GM12878 (cell line): ENCODE data around the gene PLS1. TPM values are rescaled to one million over a fixed set of nuclear protein-coding genes. Genes with fewer than 3 reads are reported as not detected.
"Not testable (repeated sequence)": the region's sequence is repeated elsewhere in the genome, so short reads cannot be mapped to it uniquely, and the experiment has no call there.

ENCODE experiments used
- ATAC-seq: fragments of 200-7000 bp; cut with Tn5 transposase; 3 replicates; pipeline ENCODE4 v1.9.1; 2020; ENCODE audit warnings: mild to moderate bottlenecking, moderate library complexity
- BruUV-seq: library from RNA; stranded (reverse); fragments of 400-500 nt; replicated peaks from 2 replicates; lab custom pipeline; 2021; lab: Mats Ljungman, UMichigan
- CTCF ChIA-PET: fragments of 300-600 bp; sonication (Branson Sonifier 250); formaldehyde crosslinking; extraction: SDS; loops from one replicate; lab custom pipeline; 2021; ENCODE audit warnings: inconsistent platforms; lab: Yijun Ruan, JAX
- POLR2A ChIA-PET: fragments of 350-600 bp; formaldehyde crosslinking; extraction: SDS; loops from one replicate; lab custom pipeline; 2021; ENCODE audit warnings: inconsistent platforms; lab: Charles Lee
- RAD21 ChIA-PET: fragments of 300-600 bp; sonication (Branson Sonifier 250); formaldehyde crosslinking; loops from one replicate; lab custom pipeline; 2023; ENCODE audit warnings: antibody characterized with exemption; ENCODE audit not compliant: unreplicated experiment; lab: Charles Lee
- SMC1A ChIA-PET: fragments of 300-600 bp; sonication (Branson Sonifier 250); formaldehyde crosslinking; loops from one replicate; lab custom pipeline; 2023; ENCODE audit not compliant: unreplicated experiment, uncharacterized antibody; lab: Charles Lee
- DNase-seq: peaks from one replicate; pipeline ENCODE4 v3.0.0-alpha.2; 2011; ENCODE audit warnings: low read depth, low spot score
- FAIRE-seq: peaks from 3 replicates; lab custom pipeline; 2011; peaks lifted over from hg19 to GRCh38; lab: Jason Lieb, UNC
- H2AFZ ChIP-seq: 2 replicates; pipeline ENCODE4 v1.6.0; 2011; ENCODE audit warnings: low read depth, low read length, control low read depth; ENCODE audit not compliant: control insufficient read depth
- H3K27ac ChIP-seq: 2 replicates; pipeline ENCODE4 v1.5.1; 2011; ENCODE audit warnings: control low read depth; ENCODE audit not compliant: control insufficient read depth, insufficient read depth
- H3K27me3 ChIP-seq, 2 experiments: replicated peaks in 1 of 2; 2 replicates each; pipeline versions ENCODE4 v1.6.0 to v1.6.1; 2011; ENCODE audit warnings: low read length in 1 of 2; ENCODE audit not compliant: control insufficient read depth in 2 of 2, insufficient read depth in 2 of 2
- H3K36me3 ChIP-seq, 2 experiments: 2 replicates each; pipeline ENCODE4 v1.5.1; 2011; ENCODE audit warnings: low read length in 1 of 2; ENCODE audit not compliant: control insufficient read depth in 2 of 2, insufficient read depth in 2 of 2
- H3K4me1 ChIP-seq: 2 replicates; pipeline ENCODE4 v1.6.1; 2011; ENCODE audit warnings: mild to moderate bottlenecking, low read length, moderate library complexity, mixed read lengths; ENCODE audit not compliant: control insufficient read depth, insufficient read depth
- H3K4me2 ChIP-seq: 2 replicates; pipeline ENCODE4 v1.6.0; 2011; ENCODE audit warnings: control low read depth; ENCODE audit not compliant: control insufficient read depth, insufficient read depth
- H3K4me3 ChIP-seq: fragments of 200-600 bp; sonication (generic); 2 replicates; pipeline ENCODE4 v1.5.1; 2016
- H3K79me2 ChIP-seq: 2 replicates; pipeline ENCODE4 v1.6.0; 2011; ENCODE audit warnings: low read length; ENCODE audit not compliant: control insufficient read depth, insufficient read depth
- H3K9ac ChIP-seq: 2 replicates; pipeline ENCODE4 v1.8.0; 2011; ENCODE audit warnings: low read length, control low read depth, mixed read lengths; ENCODE audit not compliant: control insufficient read depth, insufficient read depth
- H3K9me3 ChIP-seq: replicated peaks from 3 replicates; pipeline ENCODE4 v1.5.1; 2011; ENCODE audit warnings: mild to moderate bottlenecking, low read length; ENCODE audit not compliant: control insufficient read depth, insufficient read depth
- H4K20me1 ChIP-seq: 2 replicates; pipeline ENCODE4 v1.6.0; 2011; ENCODE audit not compliant: control insufficient read depth, insufficient read depth
- POLR2AphosphoS5 ChIP-seq: IDR thresholded peaks from 2 replicates; pipeline ENCODE4 v1.6.1; 2011; ENCODE audit warnings: mild to moderate bottlenecking, low read length, inconsistent platforms
- ZBTB4 ChIP-seq: fragments of 450-650 bp; formaldehyde crosslinking; IDR thresholded peaks from 2 replicates; pipeline ENCODE4 v1.4.0; 2022; ENCODE audit warnings: mild to moderate bottlenecking, moderate library complexity
- WGBS: methylation state at CpG from one replicate; pipeline ENCODE4 v1.1.6; 2016; ENCODE audit warnings: low lambda C conversion rate; ENCODE audit not compliant: insufficient replicate concordance, insufficient coverage; ENCODE audit errors: missing lambda C conversion rate; 5-methylcytosine and 5-hydroxymethylcytosine counted together
- in situ Hi-C: fragments of 300-500 bp; cut with MboI; formaldehyde crosslinking; loops from 9 replicates; pipeline ENCODE4 v1.14.3; 2018; ENCODE audit warnings: mixed read lengths
- intact Hi-C: fragments of 100-400 bp; cut with micrococcal nuclease; formaldehyde crosslinking; loops from one replicate; pipeline ENCODE4 v1.14.2; 2022; ENCODE audit not compliant: unreplicated experiment
- polyA plus RNA-seq, 11 experiments: library from polyadenylated mRNA; depleted of rRNA in 4 of 11; unstranded in 6 of 11; stranded (reverse) in 5 of 11; fragments of >200 nt; fragmentation: Nextera tagmentation in 4 of 11; fragmentation: Illumina TruSeq in 1 of 11; extraction: Ambion mirVana in 4 of 11; extraction: Trizol in 1 of 11; gene quantifications; 1 replicate in 1 of 11; 2 replicates in 10 of 11; pipeline versions ENCODE4 v1.2.1 to v1.2.3, GENCODE V29; 2011 to 2016; ENCODE audit warnings: inconsistent platforms in 2 of 11, missing spikeins in 2 of 11, low read depth in 1 of 11
- total RNA-seq, 4 experiments: library from RNA; depleted of rRNA in 3 of 4; stranded (reverse); fragments of >200 nt in 3 of 4; fragmentation: Illumina TruSeq in 1 of 4; extraction: Trizol in 1 of 4; gene quantifications; 2 replicates each; pipeline versions ENCODE4 v1.2.1 to v1.2.3, GENCODE V29; 2013 to 2021

PLS1 gene
- total and polyA plus RNA-seq, 10 of the 15 experiments (the other 5 are each of a cell fraction or from before 2014, with no cell fraction given): 0.59 to 11.7 (median 1.7) TPM

- ChIA-PET POLR2A (no interaction called here), SMC1A (interaction anchor here (0.7 to 1.6 kb wide), 3 partner anchors 9 to 402 kb away, joined by 3 read pairs; no protein-coding TSS in a partner anchor), CTCF (interaction anchor here (1.7 to 2.0 kb wide), 2 partner anchors 8 to 240 kb away, joined by 6 to 10 read pairs; no protein-coding TSS in a partner anchor), RAD21 (interaction anchor here (1.0 kb wide), 1 partner anchor 10 kb away, joined by 4 read pairs; the partner anchor contains the start of gene ATR)
- 0% methylated on average over 1 of the region's 1 CpG for WGBS
- ATAC-seq (no peak), DNase-seq (no peak), FAIRE-seq (no peak)
- no peaks in the 10 kb centered on the region for H3K79me2 ChIP-seq
- no peak overlapping the region for H3K4me2 ChIP-seq
- no peaks in the 10 kb centered on the region for H3K27me3 ChIP-seq
- H3K27ac ChIP-seq: no peak overlapping the region
- TF ChIP-seq POLR2AphosphoS5 (no peak), ZBTB4 (no peak)
- no peak overlapping the region for H3K4me3 ChIP-seq
- H3K9ac ChIP-seq: no peak overlapping the region
- H3K4me1 ChIP-seq: no peaks in the 10 kb centered on the region
- intact Hi-C loops: loop anchor here (5.0 to 10.0 kb wide), 3 partner anchors 94 to 316 kb away; no protein-coding TSS in a partner anchor
- H2AFZ ChIP-seq: no peak overlapping the region
- no peaks in the 10 kb centered on the region for H4K20me1 ChIP-seq
- no peaks in the 10 kb centered on the region for H3K36me3 ChIP-seq
- BruUV-seq: no TSS peak
- no peaks in the 10 kb centered on the region for H3K9me3 ChIP-seq
- in situ Hi-C loops: no loop called here
These were observed 7.5 kb upstream of the PLS1 start for GRCh38 chr3:142588703-142589102.

GRCh38 chr3:142592268-142592667 lies 3.9 kb upstream of the PLS1 start:
- H3K9me3 ChIP-seq, FAIRE-seq, H3K4me2 ChIP-seq, H3K27me3 ChIP-seq, RAD21 ChIA-PET, H3K4me1 ChIP-seq, H3K27ac ChIP-seq, H3K79me2 ChIP-seq, H4K20me1 ChIP-seq, intact Hi-C loops, BruUV-seq, H3K9ac ChIP-seq, ATAC-seq, DNase-seq, H2AFZ ChIP-seq, H3K36me3 ChIP-seq, H3K4me3 ChIP-seq: not testable (repeated sequence)
- POLR2A ChIA-PET: interaction anchor here (0.6 to 0.7 kb wide), 3 partner anchors 20 to 319 kb away, joined by 3 to 5 read pairs (median 4); no protein-coding TSS in a partner anchor
- SMC1A ChIA-PET: interaction anchor here (1.3 kb wide), 1 partner anchor 11 kb away, joined by 3 read pairs; no protein-coding TSS in a partner anchor
- in situ Hi-C loops: loop anchor here (5.0 kb wide), 1 partner anchor 400 kb away; no protein-coding TSS in a partner anchor
- 81% methylated on average over 7 of the region's 7 CpGs for WGBS
- CTCF ChIA-PET: interaction anchor here (1.0 to 1.2 kb wide), 2 partner anchors 10 to 35 kb away, joined by 3 read pairs; no protein-coding TSS in a partner anchor
